Forelimb muscle (tissue), 1 donor: ENCODE results near the gene CEP41. TPM values are rescaled to one million over a fixed set of nuclear protein-coding genes. Genes with fewer than 3 reads are reported as not detected.

ENCODE experiments used
- DNase-seq: peaks from one replicate; pipeline ENCODE4 v3.0.0-alpha.2; 2013; ENCODE audit warnings: low read depth
- polyA plus RNA-seq: library from polyadenylated mRNA; unstranded; fragments of 120-200 nt; gene quantifications from one replicate; pipeline ENCODE4 v1.2.1, GENCODE V29; 2013; ENCODE audit not compliant: insufficient read length

The CEP41 gene
- polyA plus RNA-seq, 1 donor: 22.9 TPM

GRCh38 chr7:130350945-130351790 lies 89.6 kb downstream of the CEP41 start:
- no peak for DNase-seq

GRCh38 chr7:130349911-130350782 lies 90.7 kb downstream of the CEP41 start:
- no peak for DNase-seq

DNA sequence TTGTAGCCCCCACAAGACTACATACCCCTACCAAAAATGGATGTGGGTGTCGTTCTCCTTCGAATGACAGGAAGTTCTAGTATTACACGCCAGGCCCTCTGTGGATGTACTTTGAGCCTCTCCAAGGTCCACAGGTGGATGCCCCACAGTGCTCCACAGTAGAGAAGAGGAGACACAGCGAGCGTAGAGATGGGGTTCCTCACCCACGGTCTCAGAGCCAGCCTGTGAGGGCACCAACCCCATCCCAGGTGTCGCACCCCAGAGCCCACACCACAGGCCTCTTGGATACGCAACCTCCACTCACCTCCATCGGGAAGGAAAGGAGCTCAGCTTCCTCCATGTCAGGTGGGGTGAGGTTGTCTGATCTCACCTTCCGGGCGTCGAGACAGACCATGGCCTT lies 93.9 kb downstream of the CEP41 start:
- no peak for DNase-seq

DNA sequence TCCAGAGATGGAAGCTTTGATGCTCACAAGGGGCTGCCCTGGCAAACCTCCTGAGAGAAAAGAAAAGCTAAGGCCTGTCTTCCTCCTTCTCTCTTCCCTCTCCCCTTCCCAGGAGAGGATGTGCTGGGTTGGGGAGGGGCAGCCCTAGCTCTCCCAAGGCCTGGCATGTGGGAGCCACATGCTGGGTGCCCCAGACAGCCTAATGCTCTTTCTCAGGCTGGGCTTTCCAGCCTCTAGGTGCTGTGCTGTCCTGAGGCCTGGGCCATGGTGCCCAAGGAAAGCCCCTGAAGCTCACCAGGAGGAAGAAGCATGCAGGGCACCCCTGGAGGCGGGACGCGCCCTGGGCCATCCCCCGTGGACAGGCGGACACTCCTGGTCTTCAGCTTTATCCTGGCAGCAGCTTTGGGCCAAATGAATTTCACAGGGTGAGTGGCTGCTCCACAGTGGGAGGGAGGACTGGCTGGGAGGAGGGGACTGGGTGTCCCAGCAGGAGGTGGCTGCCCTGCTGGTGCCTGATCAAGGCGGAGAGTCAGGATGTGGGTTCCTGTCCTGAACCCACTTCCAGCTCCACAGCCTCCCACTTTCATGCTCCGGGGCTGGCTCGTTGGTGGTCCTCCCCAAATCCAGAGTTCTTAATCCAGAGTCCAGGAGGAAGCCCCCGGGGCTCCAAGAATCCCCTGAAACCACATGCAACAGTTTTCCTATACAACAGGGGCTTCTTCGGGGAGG lies 94.5 kb downstream of the CEP41 start:
- DNase-seq: no peak

DNA sequence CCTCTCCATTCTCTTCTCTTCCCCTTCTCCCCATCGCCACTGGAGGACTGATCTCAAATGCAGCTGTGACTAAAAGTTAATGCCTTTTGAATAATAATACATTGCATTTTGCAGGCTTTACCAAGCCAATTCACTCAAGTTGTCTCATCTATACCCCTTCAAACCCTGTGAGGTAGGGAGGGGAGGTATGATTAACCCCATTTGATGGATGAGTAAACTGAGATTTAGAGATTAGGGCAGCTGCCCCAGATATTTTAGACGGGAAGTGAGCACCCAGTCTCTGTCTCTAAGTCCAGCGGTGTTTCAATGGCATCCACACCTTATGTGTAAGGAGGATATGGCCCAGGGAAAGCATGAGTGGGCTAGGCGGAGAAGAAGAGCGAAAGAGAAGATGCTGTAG lies 95.1 kb downstream of the CEP41 start:
- no peak for DNase-seq

DNA sequence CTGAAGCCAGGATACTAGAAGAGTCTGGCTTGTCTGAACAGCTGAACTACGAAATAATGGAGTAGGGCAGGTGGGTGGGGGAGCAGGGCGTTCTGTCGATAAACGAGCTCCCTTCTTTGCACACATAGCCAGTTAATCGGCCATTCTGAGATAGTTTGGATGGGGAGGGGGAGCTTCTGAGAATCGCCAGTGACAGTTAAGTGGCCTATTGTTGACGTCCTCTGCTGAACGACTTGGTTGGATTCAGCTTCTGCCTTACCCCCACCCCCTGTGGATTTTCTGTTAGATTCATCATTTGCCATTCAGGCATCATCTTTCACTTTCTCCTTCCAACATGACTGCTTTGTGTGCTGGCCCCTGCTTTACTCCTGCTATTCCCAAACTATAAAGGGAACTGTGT lies 95.7 kb downstream of the CEP41 start:
- DNase-seq: no peak

DNA sequence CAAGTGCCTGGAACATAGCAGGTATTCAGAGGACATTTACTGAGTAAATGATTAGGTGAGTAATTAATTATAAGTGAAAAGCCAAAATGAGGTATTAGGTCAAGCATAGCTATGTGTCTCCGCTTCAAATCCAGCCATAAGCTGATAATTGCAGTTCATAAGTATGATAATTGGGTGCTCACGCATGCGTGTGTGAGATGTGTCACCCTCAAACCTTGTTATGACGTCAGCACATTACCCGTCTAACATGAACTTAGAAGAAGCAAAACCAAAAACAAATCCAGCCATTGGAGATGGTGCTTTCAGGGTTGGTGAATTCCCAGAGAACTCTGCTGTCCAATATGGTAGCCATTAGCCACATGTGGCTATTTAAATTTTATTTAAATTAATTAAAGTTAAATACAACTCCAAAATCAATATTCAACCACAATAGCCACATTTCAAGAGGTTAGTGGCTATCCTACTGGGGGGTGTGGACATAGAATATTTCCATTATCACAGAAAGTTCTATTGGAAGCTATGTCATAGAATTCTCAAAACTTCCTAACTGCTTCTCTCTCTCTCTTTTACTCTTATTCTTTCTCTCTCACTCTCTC lies 96.4 kb downstream of the CEP41 start, which contains the start of gene CPA5:
CPA5 (plus strand) TSS at position 546 of the 596 bp plus-strand sequence. CDS start 1,670 bp downstream, outside the sequence.
- DNase-seq: no peak

Other genes starting within 250 kb of the CEP41 start
- gene TMEM209, start 235.6 kb downstream of the CEP41 start, polyA plus RNA-seq: 10.7 TPM
- gene SSMEM1, start 233.2 kb downstream of the CEP41 start, polyA plus RNA-seq: not detected
- 0.49 TPM for gene CPA2, start 174.2 kb downstream of the CEP41 start, polyA plus RNA-seq
- gene CPA4, start 147.9 kb downstream of the CEP41 start, polyA plus RNA-seq: 2.2 TPM
- gene CPA5, start 96.2 kb downstream of the CEP41 start, polyA plus RNA-seq: 2.0 TPM
- 6.5 TPM for gene CPA1, start 60.5 kb downstream of the CEP41 start, polyA plus RNA-seq
- gene MEST, start 51.1 kb upstream of the CEP41 start, polyA plus RNA-seq: 810 TPM
- gene COPG2, start 227.7 kb upstream of the CEP41 start, polyA plus RNA-seq: 44.1 TPM
- 0.10 TPM for gene TSGA13, start 245.5 kb upstream of the CEP41 start, polyA plus RNA-seq